Raji (cell line): Measurements from ENCODE around the gene SLC66A2.

Experiments used
- POLR2A ChIP-seq: IDR thresholded peaks from 2 replicates; pipeline ENCODE4 v1.6.1; 2011; ENCODE audit warnings: low read depth, low read length, control low read depth; ENCODE audit not compliant: insufficient read depth

The SLC66A2 gene

GRCh38 chr18:79870301-79871025, 81.0 kb downstream of the SLC66A2 start:
- TF ChIP-seq POLR2A, result no peak

GRCh38 chr18:79869591-79870300, 81.7 kb downstream of the SLC66A2 start:
- no peak for TF ChIP-seq POLR2A

- TF ChIP-seq POLR2A, result no peak
Measured at GRCh38 chr18:79868811-79869541, 82.5 kb downstream of the SLC66A2 start.

GRCh38 chr18:79868168-79868784, 83.2 kb downstream of the SLC66A2 start:
- no peak for TF ChIP-seq POLR2A

GRCh38 chr18:79867666-79868065, 83.8 kb downstream of the SLC66A2 start:
- no peak for TF ChIP-seq POLR2A

- no peak for TF ChIP-seq POLR2A
Measured at GRCh38 chr18:79866889-79867574, 84.4 kb downstream of the SLC66A2 start.

GRCh38 chr18:79864006-79864725, 87.3 kb downstream of the SLC66A2 start:
- no peak for TF ChIP-seq POLR2A

- no peak for TF ChIP-seq POLR2A
Measured at GRCh38 chr18:79863161-79864005, 88.1 kb downstream of the SLC66A2 start.

- no peak for TF ChIP-seq POLR2A
Measured at GRCh38 chr18:79862562-79862961, 88.9 kb downstream of the SLC66A2 start.

- no peak for TF ChIP-seq POLR2A
Measured at GRCh38 chr18:79861687-79862086, 89.8 kb downstream of the SLC66A2 start.

- no peak for TF ChIP-seq POLR2A
Measured at GRCh38 chr18:79859314-79859713, 92.1 kb downstream of the SLC66A2 start.

- TF ChIP-seq POLR2A, result no peak
Measured at GRCh38 chr18:79857082-79857671, 94.3 kb downstream of the SLC66A2 start.
